GM18505 (cell line): ENCODE measurements around the gene ALDH1A2.
"Not testable (repeated sequence)": the region's sequence is repeated elsewhere in the genome, so short reads cannot be mapped to it uniquely, and the experiment has no call there.

Source experiments
- ATAC-seq: cut with Tn5 transposase; IDR thresholded peaks from one replicate; pipeline ENCODE4 v1.9.1; 2021; ENCODE audit not compliant: unreplicated experiment
- POLR2A ChIP-seq: IDR thresholded peaks from 4 replicates; pipeline ENCODE4 v1.6.1; 2011; ENCODE audit warnings: borderline replicate concordance; ENCODE audit not compliant: insufficient read depth, insufficient read length; ENCODE audit errors: extremely low read depth

The ALDH1A2 gene

GRCh38 chr15:58019503-58020376 is 45.8 kb downstream of the ALDH1A2 start:
- ATAC-seq, result no peak
- TF ChIP-seq POLR2A, result no peak

DNA sequence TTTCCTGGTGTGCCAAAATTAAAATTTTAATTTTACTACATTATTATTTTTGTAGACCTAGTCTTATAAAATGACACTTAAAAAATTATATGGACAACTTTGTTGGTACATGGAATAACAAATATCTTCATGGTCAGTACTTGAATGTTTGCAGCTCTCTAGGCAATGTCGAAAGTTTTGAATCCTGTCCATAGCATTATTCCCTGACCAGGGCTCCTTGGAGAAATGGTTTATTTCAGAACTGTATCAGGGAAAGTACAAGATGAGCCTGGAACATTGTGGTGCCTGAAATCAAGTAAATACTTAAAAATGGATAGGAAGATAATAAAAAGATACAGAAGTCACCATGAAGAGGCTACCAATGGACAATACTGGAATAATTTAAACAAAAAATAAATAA is 47.6 kb downstream of the ALDH1A2 start:
- TF ChIP-seq POLR2A, result no peak
- ATAC-seq, result no peak

DNA sequence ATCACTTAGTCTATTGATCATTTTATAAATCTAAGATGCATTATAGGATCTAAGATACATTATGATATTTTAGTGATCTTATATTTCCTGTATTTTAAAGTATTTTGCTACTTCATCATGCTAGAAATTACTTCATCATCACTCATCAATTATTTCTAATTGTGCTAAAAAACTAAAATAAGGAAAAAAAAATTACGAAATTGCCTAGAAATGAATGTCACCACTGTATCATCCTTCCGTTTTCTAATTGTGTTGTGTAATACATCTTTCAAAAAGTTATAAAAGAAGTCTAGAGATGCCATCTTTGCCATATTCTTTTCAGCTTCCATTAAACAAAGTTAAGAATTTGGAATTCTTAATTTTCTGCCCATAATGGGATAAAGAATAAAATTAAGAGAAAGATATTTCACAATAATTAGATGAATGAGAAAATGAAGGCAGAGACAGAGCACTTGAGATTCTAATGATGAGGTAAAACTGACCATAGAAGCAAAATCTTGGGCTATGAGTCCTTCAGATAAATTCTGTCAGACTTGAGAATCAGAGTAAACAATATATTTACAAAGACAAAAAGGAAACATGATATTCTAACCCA is 48.8 kb downstream of the ALDH1A2 start:
- ATAC-seq, result no peak
- no peak for TF ChIP-seq POLR2A

DNA sequence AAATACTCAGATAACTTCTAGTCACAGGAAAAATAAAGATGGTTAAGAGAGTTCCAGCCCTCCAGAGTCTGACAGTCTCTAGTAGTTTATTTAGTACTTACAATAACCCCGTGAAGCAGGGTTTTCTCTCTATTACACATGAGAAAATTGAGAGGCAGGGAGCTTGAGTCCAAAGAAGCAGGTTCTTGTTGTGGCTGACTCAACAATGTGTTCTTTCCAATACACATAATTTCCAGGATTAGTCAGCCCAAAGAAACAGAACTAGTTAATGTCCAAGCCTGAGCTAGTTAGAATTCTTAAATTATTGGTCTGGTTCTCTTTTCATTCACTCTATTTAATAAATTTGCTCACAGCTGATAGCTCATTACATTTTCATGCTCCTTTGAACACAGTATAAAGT is 49.9 kb downstream of the ALDH1A2 start:
- ATAC-seq, result no peak
- no peak for TF ChIP-seq POLR2A

GRCh38 chr15:58014470-58014869 is 51.0 kb downstream of the ALDH1A2 start:
- TF ChIP-seq POLR2A, result no peak
- no peak for ATAC-seq

DNA sequence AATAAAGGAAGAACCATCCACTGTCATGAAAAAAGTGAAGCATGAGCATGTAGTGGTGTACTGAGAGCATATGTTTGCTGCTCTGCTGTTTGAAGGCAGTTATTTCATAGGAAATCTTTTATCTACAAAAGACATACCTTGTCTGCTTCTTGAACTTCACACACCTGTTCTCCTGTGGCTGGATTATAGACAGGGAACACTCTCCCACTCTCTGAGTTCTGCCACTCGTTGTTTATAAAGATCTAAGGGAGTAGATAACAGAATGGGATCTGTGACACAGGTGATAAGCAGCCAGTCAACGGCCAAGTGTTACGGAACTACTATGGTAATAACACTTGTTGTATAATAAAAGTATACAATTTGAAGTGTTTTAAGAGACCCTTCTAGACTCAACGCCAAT is 51.5 kb downstream of the ALDH1A2 start:
- TF ChIP-seq POLR2A, result no peak
- ATAC-seq, result no peak

DNA sequence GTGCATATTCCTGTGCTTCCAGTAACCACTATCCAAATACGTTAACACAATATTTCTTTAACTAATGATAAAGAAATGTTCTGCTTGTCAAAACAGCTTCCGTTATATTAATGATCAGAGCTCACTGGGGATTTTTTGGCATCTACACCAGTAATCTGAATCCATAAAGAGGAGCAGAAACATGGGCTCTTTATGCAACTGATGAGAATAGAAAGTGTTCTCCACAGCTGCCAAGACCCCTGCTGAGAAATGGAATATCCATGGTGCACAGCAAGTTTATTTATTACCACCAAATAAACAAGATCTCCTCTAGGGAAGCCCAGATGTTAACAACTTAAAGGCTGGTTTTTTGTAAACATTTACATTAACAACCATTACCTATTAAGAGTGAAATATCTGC is 54.5 kb downstream of the ALDH1A2 start:
- TF ChIP-seq POLR2A, result no peak

DNA sequence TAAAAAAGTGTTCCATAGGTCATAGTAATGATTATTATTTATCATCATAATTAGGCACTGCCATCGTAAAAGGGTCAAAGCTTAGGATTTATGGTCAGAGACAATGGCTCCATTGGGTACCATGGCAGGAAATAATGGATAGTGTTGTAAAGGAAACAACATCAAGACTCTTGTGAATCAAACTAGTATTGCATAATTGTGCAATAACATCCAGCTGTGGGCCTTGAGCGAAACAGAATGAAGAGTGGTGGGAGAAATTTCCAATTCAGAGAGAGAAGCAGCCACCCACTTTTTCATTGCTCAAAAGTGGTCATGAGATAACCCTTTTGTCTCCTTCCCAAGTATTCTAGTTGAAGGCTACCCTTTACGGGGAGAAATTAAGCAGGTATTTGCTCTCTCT is 61.7 kb downstream of the ALDH1A2 start:
- ATAC-seq, result no peak
- no peak for TF ChIP-seq POLR2A

More for the DNA sequence above, 54.5 kb downstream of the ALDH1A2 start:
- ATAC-seq, result no peak

GRCh38 chr15:58002338-58003126 is 63.0 kb downstream of the ALDH1A2 start:
- no peak for TF ChIP-seq POLR2A
- no peak for ATAC-seq

- not testable (repeated sequence) for ATAC-seq
Observed at GRCh38 chr15:57999699-58000098, 65.8 kb downstream of the ALDH1A2 start.

- ATAC-seq, result no peak
- TF ChIP-seq POLR2A, result no peak
Observed at GRCh38 chr15:57996561-57996960, 69.0 kb downstream of the ALDH1A2 start.

DNA sequence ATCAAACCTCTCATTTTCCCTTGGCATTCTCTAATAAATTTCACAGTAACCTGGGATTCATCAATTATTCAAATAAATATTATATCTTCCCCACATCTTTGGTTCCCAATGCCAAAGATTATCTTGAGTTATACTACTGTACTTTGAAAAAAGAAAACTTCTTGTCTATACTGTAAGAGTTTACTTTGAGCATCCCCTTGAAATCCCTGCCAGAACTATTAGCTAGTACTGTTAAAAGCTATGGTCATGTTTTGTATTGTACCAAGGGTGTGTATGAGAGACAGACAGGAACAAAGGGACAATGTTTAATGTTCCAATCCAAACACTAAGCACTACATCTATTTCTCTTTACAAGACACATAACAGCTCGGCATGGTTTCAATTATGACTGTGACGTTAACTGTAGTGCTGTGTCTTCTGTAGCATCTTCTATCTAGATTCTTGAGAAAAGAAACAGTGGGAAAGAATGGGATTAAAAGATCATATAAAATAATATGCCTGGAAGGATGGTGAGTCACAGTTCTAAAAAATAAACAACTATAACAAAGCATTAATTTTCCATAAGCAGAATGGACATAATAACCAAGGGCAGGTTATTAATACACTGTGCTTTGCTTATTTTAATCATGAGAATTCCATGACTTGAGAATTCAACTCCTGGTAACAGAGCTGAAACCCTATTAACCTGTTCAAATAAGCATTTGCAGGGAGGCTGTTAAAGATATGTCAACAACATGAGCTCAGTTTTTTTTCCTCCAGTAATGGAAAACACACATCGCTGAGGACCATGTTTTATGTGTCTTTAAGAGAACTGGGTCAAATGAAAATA is 71.1 kb downstream of the ALDH1A2 start:
- no peak for ATAC-seq
- TF ChIP-seq POLR2A, result no peak
